Stomach (tissue), 9 donors: Measurements from ENCODE around the gene MRPL12. TPM values are rescaled to one million over a fixed set of nuclear protein-coding genes. Genes with fewer than 3 reads are reported as not detected.

Experiments
- DNase-seq, 2 donors: peaks; one replicate each; pipeline versions ENCODE4 v3.0.0 to v3.0.0-alpha.2; 2013 to 2019
- H3K27ac ChIP-seq, 5 donors: fragments of 200-600 bp in 4 of 5; sonication (generic) in 4 of 5; one replicate each; pipeline ENCODE4 v1.5.1; 2013 to 2019; ENCODE audit warnings: mild to moderate bottlenecking in 1 of 5, moderate library complexity in 1 of 5
- H3K27me3 ChIP-seq, 3 donors: fragments of 200-600 bp; sonication (generic); one replicate each; pipeline ENCODE4 v1.5.1; 2017 to 2019; ENCODE audit warnings: mixed run types in 1 of 3
- H3K36me3 ChIP-seq, 4 donors: fragments of 200-600 bp; sonication (generic); 1 replicate in 3 of 4; 2 replicates in 1 of 4; pipeline ENCODE4 v1.5.1; 2016 to 2019
- H3K4me1 ChIP-seq, 4 donors: fragments of 200-600 bp; sonication (generic); one replicate each; pipeline ENCODE4 v1.5.1; 2016 to 2019
- H3K4me3 ChIP-seq, 4 donors: fragments of 200-600 bp; sonication (generic) in 3 of 4; one replicate each; pipeline ENCODE4 v1.5.1; 2016 to 2019; ENCODE audit warnings: mild to moderate bottlenecking in 1 of 4
- H3K9me3 ChIP-seq, 4 donors: fragments of 200-600 bp; sonication (generic); one replicate each; pipeline ENCODE4 v1.5.1; 2016 to 2019
- EP300 ChIP-seq: sonication (generic); formaldehyde crosslinking; IDR thresholded peaks from one replicate; pipeline ENCODE4 v1.6.1; 2017; ENCODE audit warnings: antibody characterized with exemption
- POLR2A ChIP-seq, 4 donors: fragments of 450-650 bp; IDR thresholded peaks; one replicate each; pipeline ENCODE4 v1.6.1; 2016; ENCODE audit warnings: antibody characterized with exemption in 4 of 4, control low read depth in 2 of 4, mild to moderate bottlenecking in 1 of 4, moderate library complexity in 1 of 4
- POLR2AphosphoS5 ChIP-seq, 3 donors: sonication (generic); formaldehyde crosslinking; IDR thresholded peaks; one replicate each; pipeline ENCODE4 v1.6.1; 2016; ENCODE audit warnings: antibody characterized with exemption in 3 of 3
- WGBS, 5 donors: extraction: QIAGEN DNeasy Blood & Tissue Kit in 3 of 5; methylation state at CpG; one replicate each; pipeline versions ENCODE4 v1.1.5 to v1.1.7; 2013 to 2018; 5-methylcytosine and 5-hydroxymethylcytosine counted together
- intact Hi-C: fragments of 100-400 bp; cut with DNase I; formaldehyde crosslinking; loops from one replicate; pipeline ENCODE4 v1.15.1; 2023; ENCODE audit warnings: low total_unique reads
- polyA plus RNA-seq, 3 donors: library from polyadenylated mRNA; stranded (reverse); fragments of 200-250 nt; gene quantifications; one replicate each; pipeline ENCODE4 v1.2.3, GENCODE V29; 2013
- total RNA-seq, 5 donors: library from RNA; depleted of rRNA; stranded (reverse); fragments of >200 nt; gene quantifications; one replicate each; pipeline versions ENCODE4 v1.1.0 to v1.2.3, GENCODE V29; 2014 to 2016
- TF ChIP-seq, protein P1 (sequence below), 7 experiments: fragments of 450-650 bp in 4 of 7; fragments of 200-600 bp in 3 of 7; sonication (generic) in 3 of 7; IDR thresholded peaks; one replicate each; pipeline ENCODE4 v1.5.1; 2016 to 2019; ENCODE audit warnings: antibody characterized with exemption in 7 of 7, control low read depth in 2 of 7, mild to moderate bottlenecking in 1 of 7
- donor health status: healthy with polysubstance abuse.
- donor health status: Bipolar disorder and iron deficiency.
- donor health status: healthy.

The MRPL12 gene
- total and polyA plus RNA-seq, 8 donors = 3.5 to 178 (median 71.0) TPM

DNA sequence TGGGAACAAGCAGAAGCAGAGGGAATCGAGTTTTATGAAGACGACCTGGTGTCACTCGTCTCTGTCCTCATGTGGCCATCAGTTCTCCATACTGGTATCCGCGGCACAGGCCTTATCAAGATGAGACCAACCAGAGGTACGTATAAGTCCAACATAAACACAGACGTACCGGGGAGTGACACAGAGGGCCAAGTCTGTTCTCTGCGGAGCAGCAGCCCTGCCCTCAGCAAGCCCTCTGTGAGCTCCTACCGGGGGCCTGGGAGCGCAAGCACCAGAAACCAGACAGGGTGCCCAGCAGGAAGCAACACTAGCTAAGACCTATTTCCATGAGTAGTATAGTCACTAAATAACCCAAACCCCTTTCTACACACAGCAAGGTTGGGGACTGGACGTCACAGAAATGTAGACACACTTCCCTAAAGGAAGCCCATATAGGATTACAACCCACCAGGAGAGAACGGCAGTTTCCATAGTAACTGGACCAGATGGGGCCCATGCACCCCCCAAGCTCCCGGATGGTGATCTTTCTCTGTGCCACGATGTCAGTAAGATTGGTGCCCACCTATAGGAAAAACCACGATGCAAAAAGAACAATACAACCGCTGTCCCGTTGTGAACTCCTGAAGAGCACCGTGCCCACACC, 20.5 kb upstream of the MRPL12 start:
- 24 to 42% (median 34%) methylated on average over 19 of the region's 19 CpGs for WGBS, 5 donors
- H3K27me3 ChIP-seq = no peaks in the 10 kb centered on the region
- intact Hi-C loops = no loop called here
- no peak for DNase-seq
- peaks cover 16 to 47% (median 39%) of the 10 kb centered on the region in 4 donors for H3K36me3 ChIP-seq
- H3K27ac ChIP-seq = peak overlapping the region; percentile 69 to 93 (median 87)
- H3K4me3 ChIP-seq = peak overlapping the region; percentile 87 to 100 (median 96)
- H3K9me3 ChIP-seq = no peaks in the 10 kb centered on the region
- TF ChIP-seq POLR2A (IDR thresholded peaks at IDR 0.05) (no peak), POLR2AphosphoS5 (IDR thresholded peaks at IDR 0.05) (no peak), EP300 (no peak)
- TF ChIP-seq, protein P1, sequence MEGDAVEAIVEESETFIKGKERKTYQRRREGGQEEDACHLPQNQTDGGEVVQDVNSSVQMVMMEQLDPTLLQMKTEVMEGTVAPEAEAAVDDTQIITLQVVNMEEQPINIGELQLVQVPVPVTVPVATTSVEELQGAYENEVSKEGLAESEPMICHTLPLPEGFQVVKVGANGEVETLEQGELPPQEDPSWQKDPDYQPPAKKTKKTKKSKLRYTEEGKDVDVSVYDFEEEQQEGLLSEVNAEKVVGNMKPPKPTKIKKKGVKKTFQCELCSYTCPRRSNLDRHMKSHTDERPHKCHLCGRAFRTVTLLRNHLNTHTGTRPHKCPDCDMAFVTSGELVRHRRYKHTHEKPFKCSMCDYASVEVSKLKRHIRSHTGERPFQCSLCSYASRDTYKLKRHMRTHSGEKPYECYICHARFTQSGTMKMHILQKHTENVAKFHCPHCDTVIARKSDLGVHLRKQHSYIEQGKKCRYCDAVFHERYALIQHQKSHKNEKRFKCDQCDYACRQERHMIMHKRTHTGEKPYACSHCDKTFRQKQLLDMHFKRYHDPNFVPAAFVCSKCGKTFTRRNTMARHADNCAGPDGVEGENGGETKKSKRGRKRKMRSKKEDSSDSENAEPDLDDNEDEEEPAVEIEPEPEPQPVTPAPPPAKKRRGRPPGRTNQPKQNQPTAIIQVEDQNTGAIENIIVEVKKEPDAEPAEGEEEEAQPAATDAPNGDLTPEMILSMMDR (IDR thresholded peaks at IDR 0.05) = no peak
- H3K4me1 ChIP-seq = peaks cover 27 to 44% (median 37%) of the 10 kb centered on the region in 4 donors

DNA sequence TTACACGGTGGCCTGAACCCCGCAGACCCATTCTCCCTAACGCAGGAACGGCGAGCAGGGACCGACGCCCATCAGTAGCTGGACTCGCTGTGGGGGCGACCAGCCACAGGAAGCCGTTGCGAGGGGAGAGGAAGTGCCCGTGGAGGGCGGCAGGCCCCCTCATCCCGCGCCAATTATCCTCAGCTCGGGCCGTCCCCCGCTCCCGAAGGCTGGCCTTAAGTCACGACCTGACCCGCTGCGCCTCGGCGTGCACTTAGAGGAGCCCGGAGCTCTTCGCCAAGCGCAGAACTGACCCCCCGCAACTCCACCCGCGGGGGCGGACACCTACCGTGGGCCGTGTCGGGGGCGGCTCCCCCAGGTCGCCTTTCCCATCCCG, 20.0 kb upstream of the MRPL12 start:
- Histone ChIP-seq H3K4me3 (peak overlapping the region; percentile 87 to 100 (median 96)), H3K9me3 (no peaks in the 10 kb centered on the region), H3K36me3 (peaks cover 21 to 52% (median 44%) of the 10 kb centered on the region in 4 donors), H3K27me3 (no peaks in the 10 kb centered on the region), H3K27ac (peak overlapping the region; percentile 69 to 93 (median 87)), H3K4me1 (peaks cover 27 to 44% (median 37%) of the 10 kb centered on the region in 4 donors)
- TF ChIP-seq POLR2A (IDR thresholded peaks at IDR 0.05) (no peak), POLR2AphosphoS5 (IDR thresholded peaks at IDR 0.05) (no peak), EP300 (no peak)
- TF ChIP-seq, protein P1 (IDR thresholded peaks at IDR 0.05) = no peak
- intact Hi-C loops = no loop called here
- DNase-seq = no peak
- WGBS, 5 donors = 0 to 1% (median 0%) methylated on average over 20 to 37 of the region's 37 CpGs

DNA sequence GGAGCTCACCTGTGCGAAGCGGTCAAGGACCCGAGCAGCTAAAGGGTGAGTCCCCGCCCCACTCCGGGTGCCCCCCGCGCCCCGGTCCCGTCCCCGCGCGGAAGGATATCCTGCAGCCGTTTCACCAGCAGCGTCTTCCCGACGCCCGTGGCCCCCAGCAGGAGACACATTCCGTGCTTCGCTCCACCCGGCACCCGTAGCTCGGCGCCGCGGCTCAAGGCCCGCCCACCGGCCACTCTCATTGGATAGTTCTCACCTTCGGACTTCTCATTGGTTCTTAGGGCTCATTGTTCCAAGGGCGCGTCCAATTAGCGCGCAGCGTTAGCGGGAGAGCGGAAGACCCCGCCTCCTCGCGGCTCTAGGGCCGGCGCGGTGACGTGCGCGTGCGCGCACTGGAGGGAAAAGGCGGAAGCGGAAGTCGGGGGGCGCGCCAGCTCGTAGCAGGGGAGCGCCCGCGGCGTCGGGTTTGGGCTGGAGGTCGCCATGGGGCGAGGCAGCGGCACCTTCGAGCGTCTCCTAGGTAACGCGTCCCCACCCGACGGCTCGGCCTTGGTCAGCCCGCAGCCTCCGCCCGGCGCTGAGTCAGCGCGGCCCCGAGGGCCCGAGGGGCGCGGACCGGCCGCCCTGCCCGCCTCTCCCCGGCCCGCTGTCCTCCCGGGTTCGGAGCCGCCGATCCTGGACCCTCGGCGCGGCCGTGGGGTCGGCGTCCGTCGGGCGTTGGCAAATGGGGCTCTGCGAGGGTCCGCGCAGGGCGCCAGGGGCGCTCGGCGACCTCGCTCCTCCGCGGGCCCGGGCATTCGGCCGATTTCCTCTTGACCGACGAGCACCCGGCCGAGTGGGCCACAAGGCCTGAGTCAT, 19.4 kb upstream of the MRPL12 start, which contains the start of the genes ARL16 and HGS:
Gene ARL16 (minus strand): TSS at position 214 of the 858 bp plus-strand sequence. CDS start 44 bp downstream, at position 170.
Gene HGS (plus strand): TSS at position 428 of the 858 bp plus-strand sequence. CDS start 56 bp downstream, at position 484.
- H3K27ac ChIP-seq = peak within 1 kb of the TSS; percentile 83 to 93 (median 87)
- intact Hi-C loops = no loop called here
- peak within 1 kb of the TSS; percentile 87 to 100 (median 96) for H3K4me3 ChIP-seq
- DNase-seq = peak; percentile 99 to 100
- H3K4me1 ChIP-seq = peaks cover 27 to 44% (median 37%) of the 10 kb centered on the region in 4 donors
- TF ChIP-seq POLR2A (IDR thresholded peaks at IDR 0.05) (peak in 1 of 4 donors; percentile 22), POLR2AphosphoS5 (IDR thresholded peaks at IDR 0.05) (peak; percentile 52 to 93 (median 77)), EP300 (no peak)
- 1% methylated on average over 19 to 112 of the region's 112 CpGs for WGBS, 5 donors
- H3K9me3 ChIP-seq = no peaks in the 10 kb centered on the region
- peaks cover 27 to 58% (median 50%) of the 10 kb centered on the region in 4 donors for H3K36me3 ChIP-seq
- H3K27me3 ChIP-seq = no peaks in the 10 kb centered on the region

DNA sequence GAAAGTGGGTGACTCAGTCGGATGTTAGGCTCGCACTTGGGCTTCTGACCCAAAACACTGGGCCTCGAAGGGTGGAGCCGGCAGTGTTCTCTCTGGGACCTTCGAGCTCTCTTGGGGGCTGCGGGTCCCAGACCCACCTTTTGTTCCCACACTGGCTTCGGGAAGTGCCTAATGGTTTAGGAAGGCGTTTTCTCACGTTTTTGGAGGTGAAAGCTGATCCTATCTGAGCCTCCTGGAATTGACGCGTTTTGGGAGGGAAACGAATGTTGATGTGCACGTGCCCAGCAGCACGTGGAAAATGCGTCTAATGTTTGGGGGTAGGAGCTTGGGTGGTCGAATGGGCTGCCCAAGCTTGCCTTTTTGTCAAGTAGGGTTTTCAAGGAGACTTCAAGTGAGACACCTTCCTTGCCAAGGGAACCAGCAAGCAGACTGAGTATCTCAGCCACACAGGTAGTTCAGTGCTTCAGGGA, 18.7 kb upstream of the MRPL12 start:
- intact Hi-C loops = no loop called here
- Histone ChIP-seq H3K4me3 (peak overlapping the region; percentile 87 to 100 (median 96)), H3K27me3 (no peaks in the 10 kb centered on the region), H3K9me3 (no peaks in the 10 kb centered on the region), H3K27ac (peak overlapping the region; percentile 83 to 93 (median 87)), H3K36me3 (peaks cover 34 to 65% (median 57%) of the 10 kb centered on the region in 4 donors), H3K4me1 (peaks cover 27 to 44% (median 37%) of the 10 kb centered on the region in 4 donors)
- WGBS, 5 donors = 0 to 4% (median 3%) methylated on average over 7 to 16 of the region's 16 CpGs
- TF ChIP-seq POLR2AphosphoS5 (IDR thresholded peaks at IDR 0.05) = no peak
- TF ChIP-seq, protein P1 (IDR thresholded peaks at IDR 0.05) = no peak
- TF ChIP-seq EP300 = no peak
- DNase-seq = no peak
